Neutrophil (primary cell): ENCODE data around the gene MAGEA9.
"Not testable (repeated sequence)": the region's sequence is repeated elsewhere in the genome, so short reads cannot be mapped to it uniquely, and the experiment has no call there.

Experiments used
- H3K27ac ChIP-seq: fragments of 200-600 bp; sonication (generic); 2 replicates; pipeline ENCODE4 v1.5.1; 2016; ENCODE audit warnings: mild to moderate bottlenecking, moderate library complexity
- H3K27me3 ChIP-seq: fragments of 200-600 bp; sonication (generic); 2 replicates; pipeline ENCODE4 v1.6.0; 2016; ENCODE audit warnings: mild to moderate bottlenecking
- H3K36me3 ChIP-seq: fragments of 200-600 bp; sonication (generic); 2 replicates; pipeline ENCODE4 v1.5.1; 2017
- H3K4me1 ChIP-seq, 2 experiments: fragments of 200-600 bp in 1 of 2; sonication (generic) in 1 of 2; 1 replicate in 1 of 2; 2 replicates in 1 of 2; pipeline versions ENCODE4 v1.5.1 to v1.6.1; 2013 to 2016; ENCODE audit warnings: low read depth in 1 of 2, low read length in 1 of 2, mild to moderate bottlenecking in 1 of 2, moderate library complexity in 1 of 2; ENCODE audit not compliant: control insufficient read depth in 1 of 2, insufficient read depth in 1 of 2
- H3K4me3 ChIP-seq, 2 experiments: fragments of 200-600 bp in 1 of 2; sonication (generic) in 1 of 2; 1 replicate in 1 of 2; 2 replicates in 1 of 2; pipeline ENCODE4 v1.5.1; 2013 to 2016; ENCODE audit warnings: low read depth in 1 of 2, low read length in 1 of 2, mild to moderate bottlenecking in 1 of 2, moderate library complexity in 1 of 2
- H3K9me3 ChIP-seq: fragments of 200-600 bp; sonication (generic); 2 replicates; pipeline ENCODE4 v1.5.1; 2016
- TF ChIP-seq, protein P1 (sequence below): fragments of 200-600 bp; sonication (generic); IDR thresholded peaks from 2 replicates; pipeline ENCODE4 v1.5.1; 2016; ENCODE audit warnings: antibody characterized with exemption

Gene MAGEA9

DNA sequence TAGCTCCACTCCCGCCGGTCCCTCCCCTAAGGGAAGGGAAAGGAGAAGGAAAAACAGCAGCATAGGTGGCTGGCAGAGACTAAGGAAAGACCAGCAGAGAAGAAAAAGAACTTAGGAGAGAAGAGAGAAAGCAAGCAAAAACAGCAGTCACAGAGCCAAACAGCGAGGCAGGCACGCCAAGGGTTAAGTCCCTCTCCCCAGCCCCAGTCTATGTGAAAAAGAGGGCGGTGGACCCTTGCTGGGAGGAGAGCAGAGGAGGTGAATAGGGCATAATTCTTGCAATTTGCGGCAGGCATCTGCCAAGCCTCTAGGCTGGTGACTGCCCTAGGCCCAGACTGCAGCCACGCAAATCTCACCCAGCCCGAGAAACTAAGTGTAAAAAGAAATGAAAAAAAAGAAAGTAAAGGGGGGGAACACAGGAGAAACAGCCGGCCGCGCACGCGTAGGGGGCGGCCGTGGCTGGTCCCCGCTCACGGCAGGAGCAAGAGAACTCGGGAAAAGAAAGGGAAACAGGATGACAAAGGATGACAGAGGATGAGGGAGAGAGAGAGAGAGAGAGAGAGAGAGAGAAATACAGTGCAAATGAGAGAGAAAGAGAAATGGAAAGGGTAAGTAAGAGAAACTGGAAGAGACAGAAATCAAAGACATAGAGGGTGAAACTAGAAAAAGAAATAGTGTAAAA, 48.6 kb downstream of the MAGEA9 start:
- Histone ChIP-seq H3K27ac (no peak overlapping the region), H3K4me3 (no peak overlapping the region)

DNA sequence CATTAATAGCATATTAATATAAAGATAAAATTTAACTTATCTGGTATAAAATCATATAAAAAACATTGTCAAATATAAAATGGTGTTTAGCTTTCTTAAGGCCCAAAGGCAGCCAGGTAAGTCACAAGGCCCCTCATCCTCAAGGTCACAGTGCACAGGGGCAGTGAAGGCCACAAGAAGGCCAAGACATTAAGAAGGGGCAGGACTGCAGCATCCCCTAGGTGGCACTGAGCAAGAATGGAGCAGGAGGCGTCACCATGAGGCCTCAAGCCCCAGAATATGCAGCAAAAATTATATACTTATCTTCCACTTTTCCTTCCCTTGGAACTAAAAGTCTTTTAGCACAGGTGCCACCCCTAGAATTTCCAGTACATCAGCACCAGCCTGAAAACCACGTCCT, 49.7 kb downstream of the MAGEA9 start:
- Histone ChIP-seq H3K4me1 (no peaks in the 10 kb centered on the region), H3K27me3 (peaks cover 18% of the 10 kb centered on the region), H3K9me3 (no peaks in the 10 kb centered on the region), H3K36me3 (no peaks in the 10 kb centered on the region), H3K4me3 (no peak overlapping the region), H3K27ac (no peak overlapping the region)
- TF ChIP-seq, protein P1, sequence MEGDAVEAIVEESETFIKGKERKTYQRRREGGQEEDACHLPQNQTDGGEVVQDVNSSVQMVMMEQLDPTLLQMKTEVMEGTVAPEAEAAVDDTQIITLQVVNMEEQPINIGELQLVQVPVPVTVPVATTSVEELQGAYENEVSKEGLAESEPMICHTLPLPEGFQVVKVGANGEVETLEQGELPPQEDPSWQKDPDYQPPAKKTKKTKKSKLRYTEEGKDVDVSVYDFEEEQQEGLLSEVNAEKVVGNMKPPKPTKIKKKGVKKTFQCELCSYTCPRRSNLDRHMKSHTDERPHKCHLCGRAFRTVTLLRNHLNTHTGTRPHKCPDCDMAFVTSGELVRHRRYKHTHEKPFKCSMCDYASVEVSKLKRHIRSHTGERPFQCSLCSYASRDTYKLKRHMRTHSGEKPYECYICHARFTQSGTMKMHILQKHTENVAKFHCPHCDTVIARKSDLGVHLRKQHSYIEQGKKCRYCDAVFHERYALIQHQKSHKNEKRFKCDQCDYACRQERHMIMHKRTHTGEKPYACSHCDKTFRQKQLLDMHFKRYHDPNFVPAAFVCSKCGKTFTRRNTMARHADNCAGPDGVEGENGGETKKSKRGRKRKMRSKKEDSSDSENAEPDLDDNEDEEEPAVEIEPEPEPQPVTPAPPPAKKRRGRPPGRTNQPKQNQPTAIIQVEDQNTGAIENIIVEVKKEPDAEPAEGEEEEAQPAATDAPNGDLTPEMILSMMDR: no peak

More for the DNA sequence above, 48.6 kb downstream of the MAGEA9 start:
- TF ChIP-seq, protein P1: no peak
- H3K36me3 ChIP-seq: no peaks in the 10 kb centered on the region
- peaks cover 18% of the 10 kb centered on the region for H3K27me3 ChIP-seq
- no peaks in the 10 kb centered on the region for H3K9me3 ChIP-seq
- no peaks in the 10 kb centered on the region for H3K4me1 ChIP-seq

DNA sequence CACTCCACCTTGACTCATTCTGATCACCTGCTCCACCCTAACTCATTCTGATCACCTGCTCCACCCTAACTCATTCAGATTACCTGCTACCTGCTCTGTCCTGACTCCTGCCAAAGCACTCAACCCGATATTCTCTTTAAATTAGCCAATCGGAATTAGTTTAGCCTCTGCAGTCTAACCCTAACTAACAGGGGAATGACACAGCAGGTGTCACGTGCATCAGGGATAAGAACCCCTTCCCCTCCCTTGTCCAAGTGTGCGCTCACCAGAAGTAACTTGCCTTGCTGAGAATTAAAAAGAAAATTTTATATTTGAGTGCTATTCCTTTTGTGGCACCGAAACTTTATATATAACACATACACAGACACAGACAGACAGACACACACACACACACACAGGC, 55.0 kb downstream of the MAGEA9 start:
- not testable (repeated sequence) for H3K27ac ChIP-seq

DNA sequence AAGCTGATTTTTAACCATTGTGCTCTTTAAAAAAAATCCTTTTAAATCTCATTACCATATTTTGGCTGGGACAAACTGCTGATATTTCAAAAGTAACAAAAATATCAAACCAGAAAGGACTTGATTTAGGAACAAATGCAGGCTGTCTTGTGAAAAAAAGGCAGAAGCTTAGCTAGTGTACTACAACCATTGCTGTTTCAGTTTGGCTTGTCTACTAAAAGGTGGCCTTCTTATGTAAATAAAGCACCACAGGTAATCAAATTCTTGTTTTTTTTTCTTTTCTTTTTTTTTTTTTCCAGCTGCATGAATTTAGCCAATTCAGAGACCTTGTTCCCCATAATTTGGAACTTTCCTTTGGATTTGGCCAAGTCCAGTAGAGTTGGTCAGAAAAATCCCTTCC, 55.4 kb downstream of the MAGEA9 start:
- Histone ChIP-seq H3K4me3 (no peak overlapping the region), H3K36me3 (no peaks in the 10 kb centered on the region), H3K9me3 (no peaks in the 10 kb centered on the region), H3K27me3 (no peaks in the 10 kb centered on the region), H3K27ac (no peak overlapping the region), H3K4me1 (no peaks in the 10 kb centered on the region)
- TF ChIP-seq, protein P1: no peak

More for the DNA sequence above, 55.0 kb downstream of the MAGEA9 start:
- not testable (repeated sequence) for H3K4me1 ChIP-seq, H3K36me3 ChIP-seq, H3K9me3 ChIP-seq, H3K4me3 ChIP-seq, H3K27me3 ChIP-seq
